ENCODE data around the gene AURKAIP1. TPM values are rescaled to one million over a fixed set of nuclear protein-coding genes. Genes with fewer than 3 reads are reported as not detected.

The AURKAIP1 gene
- total and polyA plus RNA-seq, 2 of the 13 experiments (the other 11 are each of a cell fraction or from before 2014, with no cell fraction given): 69.5 to 175 TPM

- H2AFZ ChIP-seq (ENCODE audit: low read length): no peak overlapping the region
- H4K20me1 ChIP-seq (ENCODE audit: insufficient read depth, low read length): peaks cover 5% of the 10 kb centered on the region; the same call in 1 of the 2 replicates
- peak overlapping the region; percentile 77 for H3K27ac ChIP-seq (ENCODE audit: extremely low read length, insufficient read depth, low read length)
- no peaks in the 10 kb centered on the region for H3K27me3 ChIP-seq (ENCODE audit: control insufficient read depth in 1 of 2, insufficient read depth in 2 of 2, low read length in 2 of 2)
- FAIRE-seq (no peak), DNase-seq (ENCODE audit: low spot score) (no peak), ATAC-seq (no peak)
- WGBS (ENCODE audit: low lambda C conversion rate): 89% methylated on average over 6 of the region's 8 CpGs
- H3K79me2 ChIP-seq (ENCODE audit: insufficient read depth, low read length): peaks cover 42% of the 10 kb centered on the region
- peaks cover 2 to 3% of the 10 kb centered on the region in 2 experiments; a peak in 2 of 5 replicates for H3K36me3 ChIP-seq (replicated peaks in 1 of 2; ENCODE audit: control insufficient read depth in 1 of 2, insufficient read depth in 2 of 2, low read length in 2 of 2)
- intact Hi-C loops (cut with micrococcal nuclease; ENCODE audit: unreplicated experiment): no loop called here
- ChIA-PET POLR2A (interaction anchor here (1.1 to 1.4 kb wide), 2 partner anchors 17 to 22 kb away, joined by 4 read pairs; no protein-coding TSS in a partner anchor), CTCF (ENCODE audit: low intra/inter-chr PET ratio, low total read pairs) (no interaction called here)
- H3K4me1 ChIP-seq (ENCODE audit: insufficient read depth, low read length): peaks cover 37% of the 10 kb centered on the region
- H3K9ac ChIP-seq (ENCODE audit: insufficient read depth, low read depth, low read length): peak overlapping the region; percentile 90
- peak overlapping the region; percentile 98 for H3K4me2 ChIP-seq (ENCODE audit: low read depth, low read length)
- no peaks in the 10 kb centered on the region for H3K9me3 ChIP-seq (ENCODE audit: low read length)
- BruUV-seq (replicated peaks): no TSS peak
- in situ Hi-C loops (cut with HindIII; ENCODE audit: extremely low pct_ligation_motif_present, low pct_unique_long_range_greater_than_20kb): no loop called here
- H3K4me3 ChIP-seq (replicated peaks in 1 of 3; ENCODE audit: insufficient read depth in 1 of 3, low read depth in 2 of 3, low read length in 3 of 3): peak overlapping the region; percentile 68 to 96 (median 95); a peak in 4 of 6 replicates
- TF ChIP-seq EZH2 (conservative IDR thresholded peaks at IDR 0.05; ENCODE audit: low read depth, low read length) (no peak), SMARCE1 (IDR thresholded peaks at IDR 0.05; ENCODE audit: borderline replicate concordance) (no peak), FOSL1 (CRISPR knock-in tag; IDR thresholded peaks at IDR 0.05; ENCODE audit: borderline replicate concordance) (no peak), ZNF12 (CRISPR knock-in tag; IDR thresholded peaks at IDR 0.05) (no peak), HCFC1 (IDR thresholded peaks at IDR 0.05; ENCODE audit: low read depth, low read length) (no peak), ZNF556 (CRISPR knock-in tag; IDR thresholded peaks at IDR 0.05; ENCODE audit: borderline replicate concordance) (no peak), FUBP1 (CRISPR knock-in tag; IDR thresholded peaks at IDR 0.05; ENCODE audit: borderline replicate concordance) (no peak), ATF7-NPFF (CRISPR knock-in tag; IDR thresholded peaks at IDR 0.05; ENCODE audit: low read depth) (no peak), NR0B2 (CRISPR knock-in tag; IDR thresholded peaks at IDR 0.05) (no peak), HOXA9 (CRISPR knock-in tag; IDR thresholded peaks at IDR 0.05; ENCODE audit: borderline replicate concordance) (no peak), HNRNPLL (IDR thresholded peaks at IDR 0.05; ENCODE audit: low read depth, low read length, poor library complexity, severe bottlenecking) (no peak), MAFG (CRISPR knock-in tag; IDR thresholded peaks at IDR 0.05) (no peak), CBX2 (IDR thresholded peaks at IDR 0.05; ENCODE audit: low read depth, low read length) (no peak), CBX2 (CRISPR knock-in tag; IDR thresholded peaks at IDR 0.05; ENCODE audit: low read depth) (no peak), ZMYM4 (CRISPR knock-in tag; IDR thresholded peaks at IDR 0.05) (no peak), POGK (CRISPR knock-in tag; conservative IDR thresholded peaks at IDR 0.05) (no peak)
These were observed 48.9 kb downstream of the AURKAIP1 start for GRCh38 chr1:1326075-1326605.
